ENCODE results near the gene FIGLA.

DNA sequence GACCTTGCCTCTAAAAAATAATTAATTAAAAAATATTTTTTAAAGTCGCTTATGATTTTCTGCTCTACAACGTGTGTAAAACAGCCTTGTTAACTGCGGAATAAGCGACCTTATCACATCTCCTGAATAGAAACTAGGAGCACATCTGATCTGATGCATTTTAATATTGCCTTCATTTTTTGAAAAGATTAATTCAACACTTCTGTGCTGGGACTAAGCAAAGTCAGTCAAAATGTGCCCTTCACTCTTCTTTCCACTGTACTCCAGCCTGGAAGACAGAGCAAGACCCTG lies 17.3 kb upstream of the FIGLA start:
- TF ChIP-seq CTCF (IDR thresholded peaks at IDR 0.05; ENCODE audit: insufficient read depth, low read depth, low read length) (no peak), EZH2 (IDR thresholded peaks at IDR 0.05; ENCODE audit: insufficient read depth, low read length) (no peak)

Measured in astrocyte (in vitro differentiated cells and primary cell).